ENCODE measurements around the gene HAGH.
A peak's percentile ranks its signal among the peaks of the same experiment; 100 is the strongest.
"Not testable (repeated sequence)": the region's sequence is repeated elsewhere in the genome, so short reads cannot be mapped to it uniquely, and the experiment has no call there.

Gene HAGH

DNA sequence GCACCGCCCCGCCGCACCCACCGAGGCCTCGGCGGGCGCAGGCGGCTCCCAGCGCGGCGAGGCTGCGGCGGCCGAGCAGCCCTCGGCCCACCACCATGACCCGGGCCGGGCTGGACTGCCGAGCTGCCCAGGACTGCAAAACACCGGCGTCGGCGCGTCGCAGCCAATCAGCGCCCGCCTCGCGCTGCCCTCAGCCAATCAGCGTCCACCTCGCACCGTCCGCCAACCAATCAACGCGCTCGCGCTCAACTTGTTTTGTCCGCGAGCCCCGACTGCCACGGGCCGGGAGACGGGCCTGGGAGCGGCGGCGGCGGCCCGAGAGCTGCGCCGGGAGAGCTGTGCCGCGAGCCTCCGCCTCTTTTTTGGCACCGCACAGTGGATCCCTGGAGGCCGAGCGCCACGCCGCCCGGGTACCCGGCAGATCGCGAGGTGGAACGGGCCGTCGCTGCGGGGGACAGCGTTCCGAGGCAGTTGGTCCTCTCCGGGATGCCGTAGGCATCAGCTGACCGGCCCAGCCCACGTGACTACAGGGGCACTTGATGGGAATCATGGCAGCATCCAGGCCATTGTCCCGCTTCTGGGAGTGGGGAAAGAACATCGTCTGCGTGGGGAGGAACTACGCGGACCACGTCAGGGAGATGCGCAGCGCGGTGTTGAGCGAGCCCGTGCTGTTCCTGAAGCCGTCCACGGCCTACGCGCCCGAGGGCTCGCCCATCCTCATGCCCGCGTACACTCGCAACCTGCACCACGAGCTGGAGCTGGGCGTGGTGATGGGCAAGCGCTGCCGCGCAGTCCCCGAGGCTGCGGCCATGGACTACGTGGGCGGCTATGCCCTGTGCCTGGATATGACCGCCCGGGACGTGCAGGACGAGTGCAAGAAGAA, at the start of gene HAGH, which contains the start of gene FAHD1:
TSS of gene HAGH (minus strand) at position 135 of the 883 bp plus-strand sequence. CDS start at position 97, 38 bp downstream.
TSS of gene FAHD1 (plus strand) at position 516 of the 883 bp plus-strand sequence. CDS start at position 549, 33 bp downstream.
- TF ChIP-seq, protein P1, sequence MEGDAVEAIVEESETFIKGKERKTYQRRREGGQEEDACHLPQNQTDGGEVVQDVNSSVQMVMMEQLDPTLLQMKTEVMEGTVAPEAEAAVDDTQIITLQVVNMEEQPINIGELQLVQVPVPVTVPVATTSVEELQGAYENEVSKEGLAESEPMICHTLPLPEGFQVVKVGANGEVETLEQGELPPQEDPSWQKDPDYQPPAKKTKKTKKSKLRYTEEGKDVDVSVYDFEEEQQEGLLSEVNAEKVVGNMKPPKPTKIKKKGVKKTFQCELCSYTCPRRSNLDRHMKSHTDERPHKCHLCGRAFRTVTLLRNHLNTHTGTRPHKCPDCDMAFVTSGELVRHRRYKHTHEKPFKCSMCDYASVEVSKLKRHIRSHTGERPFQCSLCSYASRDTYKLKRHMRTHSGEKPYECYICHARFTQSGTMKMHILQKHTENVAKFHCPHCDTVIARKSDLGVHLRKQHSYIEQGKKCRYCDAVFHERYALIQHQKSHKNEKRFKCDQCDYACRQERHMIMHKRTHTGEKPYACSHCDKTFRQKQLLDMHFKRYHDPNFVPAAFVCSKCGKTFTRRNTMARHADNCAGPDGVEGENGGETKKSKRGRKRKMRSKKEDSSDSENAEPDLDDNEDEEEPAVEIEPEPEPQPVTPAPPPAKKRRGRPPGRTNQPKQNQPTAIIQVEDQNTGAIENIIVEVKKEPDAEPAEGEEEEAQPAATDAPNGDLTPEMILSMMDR (conservative IDR thresholded peaks at IDR 0.05): no peak
- peak within 1 kb of the TSS; percentile 80 for H3K27ac ChIP-seq

DNA sequence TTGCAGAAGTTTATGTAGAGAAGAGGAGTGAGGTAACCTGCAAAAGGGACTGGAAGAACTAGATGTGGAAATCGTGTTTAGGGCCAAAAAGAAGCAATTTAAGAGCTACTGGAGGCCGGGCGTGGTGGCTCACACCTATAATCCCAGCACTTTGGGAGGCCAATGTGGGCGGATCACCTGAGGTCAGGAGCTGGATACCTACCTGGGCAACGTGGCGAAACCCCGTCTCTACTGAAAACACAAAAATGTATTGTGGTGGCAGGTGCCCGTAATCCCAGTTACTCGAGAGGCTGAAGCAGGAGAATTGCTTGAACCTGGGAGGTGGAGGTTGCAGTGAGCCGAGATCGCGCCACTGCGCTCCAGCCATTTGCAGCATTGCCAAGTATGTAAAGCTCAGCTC, 49.4 kb upstream of the HAGH start:
- not testable (repeated sequence) for H3K27ac ChIP-seq

DNA sequence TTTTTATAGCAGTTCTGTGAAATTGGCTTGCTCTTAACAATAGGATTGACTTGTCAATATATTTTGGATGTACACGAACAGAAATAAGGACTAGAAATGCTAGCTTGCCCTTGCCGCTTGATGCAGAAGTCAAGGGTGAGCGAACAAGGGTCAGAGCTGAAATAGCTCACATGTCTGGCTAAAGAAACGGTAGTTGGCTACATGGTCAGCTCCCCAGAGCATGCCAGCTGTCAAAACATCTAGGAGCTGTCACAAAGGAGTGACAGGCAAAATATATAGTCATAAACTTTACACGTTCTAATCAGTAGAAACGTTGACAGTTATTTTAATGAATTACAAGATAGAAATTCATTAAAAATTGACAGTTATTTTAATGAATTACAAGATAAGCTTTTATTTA, 48.2 kb upstream of the HAGH start:
- no peak overlapping the region for H3K27ac ChIP-seq
- TF ChIP-seq, protein P1 (conservative IDR thresholded peaks at IDR 0.05): no peak

DNA sequence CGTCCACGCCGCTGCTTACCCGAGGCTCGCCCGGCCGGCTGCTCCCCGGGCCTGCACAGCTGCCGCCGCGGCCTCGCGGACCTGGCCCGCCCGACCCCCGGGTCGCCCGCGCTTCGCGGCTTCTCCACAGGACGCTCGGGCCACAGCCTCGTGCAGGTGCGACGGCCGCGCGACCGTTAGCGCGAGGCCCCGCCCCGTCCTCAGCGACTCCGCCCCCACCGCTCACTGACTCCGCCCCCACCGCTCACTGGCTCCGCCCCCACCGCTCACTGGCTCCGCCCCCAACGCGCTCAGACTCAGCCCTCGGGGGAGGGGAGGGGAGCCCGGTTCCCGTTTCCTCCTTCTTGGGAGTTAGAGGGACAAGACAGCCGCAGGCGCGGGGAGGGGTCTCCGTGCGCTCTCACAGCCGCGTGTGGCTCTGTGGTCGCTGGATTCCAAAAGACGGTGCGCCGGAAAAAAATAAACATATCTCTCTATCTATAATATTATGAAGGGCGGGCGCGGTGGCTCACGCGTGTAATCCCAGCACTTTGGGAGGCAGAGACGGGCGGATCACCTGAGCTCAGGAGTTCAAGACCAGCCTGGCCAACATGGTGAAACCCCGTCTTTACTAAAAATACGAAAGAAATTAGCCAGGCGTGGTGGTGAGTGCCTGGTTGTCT, 45.5 kb upstream of the HAGH start, which contains the start of gene MEIOB:
TSS of gene MEIOB (minus strand) at position 191 of the 662 bp plus-strand sequence. CDS start 3,989 bp downstream, outside the sequence.
- TF ChIP-seq, protein P1 (conservative IDR thresholded peaks at IDR 0.05): no peak
- no peak within 1 kb of the TSS for H3K27ac ChIP-seq

DNA sequence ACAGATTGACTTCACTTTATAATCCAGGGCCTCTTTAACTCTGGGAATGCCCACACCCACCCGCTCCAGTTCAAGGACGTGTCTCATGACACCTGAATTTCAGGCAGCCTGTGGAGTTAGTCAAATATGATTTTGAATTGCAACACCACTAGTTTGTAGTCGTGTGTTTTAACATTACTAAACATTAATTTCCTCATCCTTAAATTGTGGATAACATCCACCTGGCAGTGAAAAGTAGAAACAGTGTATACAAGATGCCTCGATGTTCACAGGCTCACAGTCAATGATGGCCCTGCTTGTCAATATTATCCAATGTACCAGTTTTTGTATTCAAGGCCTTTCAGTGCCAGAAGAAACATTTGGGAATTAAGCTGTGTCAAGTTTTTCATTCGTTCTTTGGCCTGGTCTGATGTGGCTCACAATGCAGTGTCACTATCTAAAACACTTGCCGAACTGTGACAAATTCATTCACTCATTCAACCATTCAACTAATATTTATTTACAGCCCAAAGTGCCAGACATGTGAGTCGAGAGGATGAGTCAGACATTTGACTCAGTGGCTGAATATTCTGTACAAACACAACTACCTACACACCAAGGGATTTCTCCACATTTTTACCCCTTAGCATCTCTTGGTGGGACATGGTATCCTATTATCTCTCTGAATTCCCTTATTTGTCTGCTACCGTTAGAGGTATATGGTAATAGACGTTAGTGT, 43.9 kb upstream of the HAGH start:
- TF ChIP-seq, protein P1 (conservative IDR thresholded peaks at IDR 0.05): no peak
- H3K27ac ChIP-seq: no peak overlapping the region

DNA sequence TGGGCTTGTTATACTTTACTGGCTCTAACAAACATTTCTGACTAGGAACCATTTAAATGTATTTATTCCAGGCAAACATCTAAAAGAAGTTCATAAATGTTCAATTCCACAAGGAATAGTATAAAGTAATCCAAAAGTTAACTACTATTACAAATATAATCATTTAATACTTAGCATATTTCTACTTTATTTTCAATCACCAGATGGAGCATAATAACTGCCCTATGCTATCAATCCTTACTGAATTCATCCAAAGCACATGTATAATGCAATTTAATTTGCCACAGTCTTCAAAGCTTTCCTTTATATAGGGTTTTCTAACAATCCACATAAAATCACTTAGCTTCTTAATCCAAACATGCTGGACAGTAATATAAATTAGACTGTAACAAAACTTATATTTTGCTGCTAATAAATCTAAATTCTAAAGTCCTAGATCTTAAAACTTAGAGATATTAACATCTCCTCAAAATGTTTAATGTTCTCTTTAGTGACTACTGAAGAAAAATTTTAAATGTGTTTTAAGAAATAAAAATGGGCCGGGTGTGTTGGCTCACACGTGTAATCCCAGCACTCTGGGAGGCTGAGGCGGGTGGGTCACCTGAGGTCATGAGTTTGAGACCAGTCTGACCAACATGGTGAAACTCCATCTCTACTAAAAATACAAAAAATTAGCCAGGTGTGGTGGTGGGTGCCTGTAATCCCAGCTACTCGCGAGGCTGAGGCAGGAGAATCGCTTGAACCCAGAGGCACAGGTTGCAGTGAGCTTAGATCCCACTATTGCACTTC, 39.5 kb upstream of the HAGH start:
- TF ChIP-seq, protein P1 (conservative IDR thresholded peaks at IDR 0.05): no peak
- no peak overlapping the region for H3K27ac ChIP-seq

Data from VCaP (cell line).